Fibroblast of gingiva (primary cell): ENCODE measurements around the gene MACROD2.

Source experiments
- DNase-seq: peaks from one replicate; pipeline ENCODE4 v3.0.0-alpha.2; 2011; ENCODE audit warnings: low read depth

Gene MACROD2

GRCh38 chr20:14470977-14471661 is 475.8 kb downstream of the MACROD2 start:
- no peak for DNase-seq

- DNase-seq: peak; percentile 85
Measured at GRCh38 chr20:14477125-14477524, 481.8 kb downstream of the MACROD2 start.

GRCh38 chr20:14478126-14478525 is 482.8 kb downstream of the MACROD2 start:
- DNase-seq: no peak

- peak; percentile 80 for DNase-seq
Measured at GRCh38 chr20:14481863-14482262, 486.5 kb downstream of the MACROD2 start.

- peak; percentile 11 for DNase-seq
Measured at GRCh38 chr20:14488212-14488611, 492.9 kb downstream of the MACROD2 start.

DNA sequence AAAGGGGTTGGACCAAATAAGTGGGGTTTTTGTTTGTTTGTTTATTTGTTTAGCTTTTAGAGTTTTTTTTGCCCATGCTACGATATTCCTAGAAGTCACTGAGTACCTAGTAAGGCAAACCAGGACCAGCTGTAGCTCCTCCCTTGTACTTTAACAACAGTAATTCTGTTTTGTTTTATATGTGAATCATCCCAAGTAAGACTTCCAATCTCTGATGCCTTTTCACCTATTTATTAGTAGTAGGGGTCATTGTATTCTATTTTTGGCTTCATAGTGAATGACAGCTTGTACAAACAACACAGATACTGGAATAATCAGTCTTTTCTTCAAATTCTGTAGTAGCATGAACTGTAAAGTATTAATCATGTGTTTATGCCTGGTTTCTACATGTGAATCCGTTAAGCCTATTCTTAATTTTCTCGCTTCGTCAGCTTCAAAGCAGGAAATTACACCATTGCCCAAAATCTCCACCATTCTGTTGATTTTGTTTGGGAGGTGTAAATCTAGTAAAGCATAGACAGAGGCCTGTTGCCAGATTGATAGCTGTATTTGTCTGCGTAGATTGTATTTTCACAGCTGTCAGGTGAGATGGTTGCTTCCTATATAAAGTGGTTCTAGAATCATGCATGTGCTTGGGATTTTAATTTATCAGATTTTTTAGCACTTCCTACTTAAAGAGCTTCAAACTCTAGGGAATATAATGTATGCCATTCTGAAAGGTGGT is 493.6 kb downstream of the MACROD2 start:
- DNase-seq: no peak

GRCh38 chr20:14489544-14489943 is 494.2 kb downstream of the MACROD2 start:
- no peak for DNase-seq

GRCh38 chr20:14491436-14491835 is 496.1 kb downstream of the MACROD2 start:
- no peak for DNase-seq

GRCh38 chr20:14493408-14493807 is 498.1 kb downstream of the MACROD2 start:
- no peak for DNase-seq

- DNase-seq: no peak
Measured at GRCh38 chr20:14494355-14494754, 499.0 kb downstream of the MACROD2 start.

GRCh38 chr20:14495066-14495465 is 499.8 kb downstream of the MACROD2 start:
- no peak for DNase-seq

GRCh38 chr20:14497004-14497403 is 501.7 kb downstream of the MACROD2 start:
- no peak for DNase-seq

GRCh38 chr20:14498772-14499171 is 503.5 kb downstream of the MACROD2 start:
- no peak for DNase-seq

GRCh38 chr20:14505476-14505875 is 510.2 kb downstream of the MACROD2 start:
- DNase-seq: no peak

- DNase-seq: no peak
Measured at GRCh38 chr20:14507711-14508110, 512.4 kb downstream of the MACROD2 start.

DNA sequence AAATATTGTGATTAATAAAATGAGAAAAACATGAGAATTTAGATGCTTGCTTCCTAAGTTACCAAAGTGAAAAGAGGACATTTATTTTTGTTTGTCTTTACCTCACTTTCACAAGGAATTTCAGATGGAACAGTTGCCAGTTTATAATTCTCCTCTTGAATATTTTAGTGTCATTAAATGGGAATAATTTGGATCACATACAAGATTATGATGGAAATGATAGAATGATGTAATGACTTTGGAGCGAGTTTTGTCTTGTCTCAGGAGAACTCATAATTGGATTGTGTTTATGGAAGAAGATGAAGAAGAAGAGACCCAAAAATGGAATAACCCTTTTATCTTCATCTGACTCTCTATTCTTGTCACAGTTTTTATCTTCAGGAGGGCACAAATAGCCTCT is 515.0 kb downstream of the MACROD2 start:
- DNase-seq: no peak

DNA sequence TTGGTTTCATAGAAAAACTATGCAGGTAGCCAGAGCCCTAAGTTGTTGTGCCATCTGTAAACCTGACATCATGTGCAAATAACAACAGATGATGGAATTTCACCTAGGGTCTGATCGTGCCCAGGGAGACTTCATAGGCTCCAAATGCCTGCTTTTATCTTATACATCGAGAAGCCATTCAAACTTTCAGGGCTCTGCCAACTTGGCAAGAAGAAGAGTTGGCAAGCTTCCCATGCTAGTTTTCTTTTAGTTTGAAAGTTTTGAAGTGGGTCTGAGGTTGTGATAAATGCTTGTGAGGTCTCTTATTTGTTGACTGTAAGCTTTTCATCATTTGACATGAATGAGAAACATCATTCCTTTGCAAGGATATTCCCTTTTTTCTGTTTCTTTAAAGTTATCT is 517.5 kb downstream of the MACROD2 start:
- DNase-seq: no peak

- no peak for DNase-seq
Measured at GRCh38 chr20:14518648-14519047, 523.3 kb downstream of the MACROD2 start.

DNA sequence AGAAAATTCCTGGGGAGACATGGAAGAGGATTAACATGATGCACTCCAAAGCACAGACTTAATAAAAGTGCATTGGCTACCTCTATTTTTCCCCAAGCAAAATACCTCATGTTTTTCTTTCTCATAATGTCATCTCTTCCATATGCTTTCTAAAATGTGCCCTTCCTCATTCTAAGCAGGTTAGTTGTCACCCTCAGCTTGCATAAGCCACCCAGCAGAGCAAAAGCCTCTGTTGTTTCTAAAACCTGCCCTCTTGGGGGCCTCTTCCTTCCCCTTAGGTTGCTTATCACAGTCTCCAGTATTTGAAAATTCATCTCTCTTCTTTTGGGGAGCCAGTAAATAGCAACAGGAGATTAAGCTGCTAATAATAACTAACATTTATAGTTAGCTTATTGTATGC is 525.7 kb downstream of the MACROD2 start:
- DNase-seq: no peak

- no peak for DNase-seq
Measured at GRCh38 chr20:14521436-14521835, 526.1 kb downstream of the MACROD2 start.

DNA sequence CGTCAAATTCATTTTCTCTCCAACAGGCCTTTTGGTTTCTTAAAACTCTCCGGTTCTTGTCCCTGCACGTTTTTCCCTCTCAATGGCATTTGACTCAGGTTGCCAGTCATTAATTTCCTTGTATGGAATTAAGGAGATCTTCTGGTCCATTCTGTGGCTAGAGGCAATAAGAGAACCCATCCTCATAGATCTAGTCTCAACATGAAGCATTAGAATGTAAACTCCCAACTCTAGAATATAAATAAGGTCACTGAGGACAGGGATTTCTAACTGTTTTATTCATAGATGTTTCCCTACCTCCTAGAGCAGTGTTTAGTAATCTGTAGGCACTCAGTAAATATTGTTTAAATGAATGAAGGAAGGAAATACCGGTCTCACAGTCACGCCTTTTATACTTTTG is 527.3 kb downstream of the MACROD2 start:
- no peak for DNase-seq

- no peak for DNase-seq
Measured at GRCh38 chr20:14523090-14523489, 527.8 kb downstream of the MACROD2 start.

GRCh38 chr20:14525426-14525825 is 530.1 kb downstream of the MACROD2 start:
- DNase-seq: no peak

DNA sequence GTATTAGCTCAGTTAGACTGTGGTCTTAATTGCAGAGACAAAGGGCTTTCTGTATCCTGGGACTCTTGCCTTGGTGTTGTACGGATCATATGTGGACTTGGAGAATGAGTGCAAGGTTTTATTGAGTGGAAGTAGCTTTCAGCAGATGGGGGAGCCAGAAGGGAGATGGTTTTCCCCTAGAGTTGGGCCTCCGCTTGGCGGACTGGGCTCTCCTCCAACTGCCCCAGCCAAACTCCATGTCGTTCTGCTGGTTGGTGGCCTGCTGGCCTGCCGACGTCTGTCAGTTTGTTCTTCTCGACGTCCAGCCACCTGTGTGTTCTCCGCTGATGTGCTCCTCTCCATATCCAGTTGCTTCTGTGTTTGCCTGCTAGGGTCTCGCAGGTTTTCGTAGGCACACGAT is 531.6 kb downstream of the MACROD2 start:
- DNase-seq: no peak
